Hepatic stellate cell (primary cell): ENCODE data around the gene FSCN2.

ENCODE experiments used
- DNase-seq: peaks from one replicate; pipeline ENCODE4 v3.0.0; 2011; ENCODE audit warnings: low spot score

The FSCN2 gene

GRCh38 chr17:81556175-81556691 lies 28.1 kb downstream of the FSCN2 start:
- peak; percentile 79 for DNase-seq

- DNase-seq, result no peak
These were observed 28.7 kb downstream of the FSCN2 start for GRCh38 chr17:81556863-81557262.

DNA sequence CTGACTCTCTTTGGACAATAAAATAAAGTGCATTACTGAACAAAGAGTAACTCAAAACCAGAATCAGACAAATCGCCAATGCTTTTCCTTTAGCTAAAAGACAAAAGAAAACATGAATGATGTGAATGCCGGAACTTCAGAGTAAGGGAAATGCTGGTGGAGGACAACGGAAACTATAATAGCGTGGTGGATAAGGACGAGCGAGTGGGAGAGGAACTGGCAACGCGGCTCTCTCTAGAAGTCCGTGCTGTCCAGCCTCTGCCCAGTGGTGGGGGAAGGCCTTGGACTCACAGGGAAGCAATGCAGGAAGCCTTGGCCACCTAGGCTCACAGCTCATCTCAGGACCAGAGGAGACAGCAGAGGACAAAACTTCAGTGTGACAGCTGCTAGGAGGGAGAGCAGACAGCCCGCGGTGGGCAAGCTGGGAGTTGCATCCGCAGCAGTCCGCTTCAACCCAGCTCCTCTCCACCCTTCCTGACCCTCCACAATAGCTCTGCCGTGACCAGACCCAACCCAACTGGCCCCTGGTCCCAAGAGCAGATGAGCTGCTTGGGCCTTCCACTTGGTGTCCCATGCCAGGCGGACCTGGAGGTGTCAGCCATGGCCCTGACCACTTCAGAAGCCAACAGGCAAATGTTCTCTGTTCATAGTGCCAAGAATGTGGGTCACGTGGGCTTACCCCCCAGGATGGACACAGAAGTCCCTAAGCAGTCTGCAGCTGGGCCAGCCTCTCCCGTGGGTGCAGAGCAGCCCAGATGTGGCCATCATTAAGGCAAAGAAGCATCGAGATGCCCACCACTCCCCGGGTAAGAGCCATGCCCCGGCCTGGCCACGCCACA lies 29.3 kb downstream of the FSCN2 start:
- no peak for DNase-seq

DNA sequence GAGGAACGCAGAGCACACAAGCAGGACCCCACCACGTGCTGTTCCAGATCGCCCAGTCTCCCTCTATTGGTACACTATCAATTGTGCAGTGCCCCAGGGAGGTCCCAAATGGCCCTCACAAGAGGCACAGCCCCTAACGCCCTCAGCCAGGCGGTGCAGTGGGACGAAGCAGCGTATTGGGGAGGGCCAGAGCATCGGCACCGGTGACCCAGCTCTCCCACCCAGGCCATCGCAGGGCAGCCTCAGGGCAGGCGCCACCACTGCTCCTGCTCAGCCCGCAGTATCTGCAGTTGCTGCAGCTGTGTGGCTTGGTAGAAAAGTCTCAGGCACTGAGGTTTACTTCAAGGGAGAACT lies 29.9 kb downstream of the FSCN2 start:
- no peak for DNase-seq

GRCh38 chr17:81558941-81559806 lies 31.0 kb downstream of the FSCN2 start:
- no peak for DNase-seq

DNA sequence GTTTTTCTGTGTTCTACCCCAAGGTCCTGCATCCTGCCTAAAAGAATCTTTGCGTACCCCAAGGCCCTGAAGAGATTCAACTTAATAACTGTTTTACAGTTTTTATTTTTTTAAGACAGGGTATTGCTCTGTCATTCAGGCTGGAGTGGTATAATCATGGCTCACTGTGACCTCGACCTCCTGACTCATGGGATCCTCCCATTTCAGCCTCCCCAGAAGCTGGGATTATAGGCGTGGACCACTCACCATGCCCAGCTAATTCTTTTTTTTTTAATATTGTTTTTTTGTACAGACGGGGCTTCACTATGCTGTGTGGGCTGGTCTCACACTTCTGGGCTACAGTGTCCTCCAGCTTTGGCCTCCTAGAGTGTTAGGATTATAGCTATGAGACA lies 33.3 kb downstream of the FSCN2 start:
- no peak for DNase-seq

- DNase-seq, result no peak
These were observed 35.8 kb downstream of the FSCN2 start for GRCh38 chr17:81563861-81564586.

DNA sequence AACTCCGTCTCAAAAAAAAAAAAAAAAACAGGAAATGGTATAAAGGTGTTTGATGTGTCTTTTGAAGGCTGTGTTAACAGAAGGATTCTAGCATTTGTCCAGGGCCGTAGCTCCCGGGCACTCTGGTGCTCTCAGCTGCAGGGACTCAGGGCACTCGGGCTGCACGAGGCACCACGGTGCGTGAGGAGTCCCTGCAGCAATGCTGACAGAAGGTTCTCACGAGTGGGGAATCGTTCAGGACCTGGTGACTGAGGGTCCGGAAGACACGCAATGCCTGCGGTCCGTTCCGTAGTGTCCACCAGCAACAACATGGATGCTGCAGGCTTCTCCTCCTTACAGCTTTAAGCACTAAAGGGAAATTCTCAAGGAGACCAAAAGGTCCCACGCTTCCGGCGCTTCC lies 36.6 kb downstream of the FSCN2 start:
- no peak for DNase-seq

DNA sequence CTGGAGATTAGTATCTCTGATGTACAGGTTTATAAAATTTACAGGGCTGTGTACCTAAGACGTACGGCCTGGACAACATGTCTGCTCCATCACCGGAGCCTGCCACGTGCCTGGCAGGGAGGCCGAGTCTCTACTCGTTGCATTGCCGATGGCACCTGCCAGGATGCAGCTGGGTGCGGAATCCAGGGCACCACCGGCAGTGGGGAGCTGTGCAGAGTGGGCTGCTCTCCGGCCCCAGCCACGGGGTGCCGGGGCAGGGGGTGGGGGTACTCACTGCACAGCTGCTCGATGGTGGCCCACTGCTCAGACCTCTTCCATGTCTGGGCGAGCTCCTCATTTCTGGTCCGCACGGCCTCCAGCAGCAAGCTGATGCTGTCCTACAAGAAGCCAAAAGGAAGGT lies 37.1 kb downstream of the FSCN2 start:
- DNase-seq, result no peak

DNA sequence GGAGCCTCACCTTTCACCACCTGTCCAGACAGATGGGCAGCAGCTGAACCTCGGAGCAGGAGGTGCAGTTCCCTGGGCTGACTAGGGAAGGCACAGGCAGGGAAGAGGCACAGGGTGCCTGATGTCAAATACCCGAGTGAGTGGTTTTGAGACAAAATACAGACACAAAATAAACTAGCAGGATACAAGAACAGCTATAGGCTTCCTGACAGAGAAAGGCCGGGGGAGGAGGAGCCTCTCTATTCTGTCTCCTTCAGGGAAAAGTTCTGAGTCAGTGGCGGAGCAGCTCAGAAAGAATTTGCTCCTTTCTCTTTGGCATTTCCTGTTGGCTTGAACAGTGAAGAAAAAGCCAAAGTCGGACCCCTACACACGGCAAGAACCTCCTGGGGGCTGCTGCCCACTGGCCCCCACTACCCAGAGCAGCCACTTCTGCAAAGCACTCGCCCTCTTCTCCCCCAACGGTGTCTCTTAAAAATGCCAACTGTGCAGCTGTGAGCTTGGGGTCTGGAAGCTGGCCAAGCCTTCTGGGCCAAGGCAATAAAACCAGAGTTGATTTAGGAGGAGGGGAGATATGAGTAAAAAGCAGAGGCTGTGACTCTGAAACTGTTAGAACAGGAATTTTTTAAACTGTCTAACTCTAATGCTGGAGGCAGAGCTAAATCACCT lies 38.4 kb downstream of the FSCN2 start:
- DNase-seq, result peak; percentile 92

DNA sequence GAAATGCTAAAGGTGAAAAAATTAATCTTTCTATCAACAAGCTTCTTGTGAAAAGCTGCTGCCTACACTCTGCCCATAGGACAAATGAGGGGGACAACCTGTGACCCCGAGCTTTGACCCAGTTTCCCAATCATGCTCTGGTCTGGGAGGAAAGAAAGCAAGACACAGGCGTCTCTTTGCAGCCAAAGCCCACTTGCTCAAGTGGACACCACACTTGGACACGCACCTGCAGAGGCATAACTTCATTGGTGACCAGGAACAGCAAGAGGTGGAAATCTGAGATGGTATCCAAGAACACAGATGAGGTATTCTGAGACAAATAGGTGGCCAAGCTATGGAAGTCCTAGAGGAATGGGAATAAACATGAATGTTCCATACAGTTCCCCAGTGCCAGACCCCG lies 39.0 kb downstream of the FSCN2 start:
- DNase-seq, result no peak

- DNase-seq, result no peak
These were observed 40.2 kb downstream of the FSCN2 start for GRCh38 chr17:81568416-81568815.

- no peak for DNase-seq
These were observed 41.9 kb downstream of the FSCN2 start for GRCh38 chr17:81569986-81570514.

- DNase-seq, result no peak
These were observed 42.8 kb downstream of the FSCN2 start for GRCh38 chr17:81570964-81571363.

DNA sequence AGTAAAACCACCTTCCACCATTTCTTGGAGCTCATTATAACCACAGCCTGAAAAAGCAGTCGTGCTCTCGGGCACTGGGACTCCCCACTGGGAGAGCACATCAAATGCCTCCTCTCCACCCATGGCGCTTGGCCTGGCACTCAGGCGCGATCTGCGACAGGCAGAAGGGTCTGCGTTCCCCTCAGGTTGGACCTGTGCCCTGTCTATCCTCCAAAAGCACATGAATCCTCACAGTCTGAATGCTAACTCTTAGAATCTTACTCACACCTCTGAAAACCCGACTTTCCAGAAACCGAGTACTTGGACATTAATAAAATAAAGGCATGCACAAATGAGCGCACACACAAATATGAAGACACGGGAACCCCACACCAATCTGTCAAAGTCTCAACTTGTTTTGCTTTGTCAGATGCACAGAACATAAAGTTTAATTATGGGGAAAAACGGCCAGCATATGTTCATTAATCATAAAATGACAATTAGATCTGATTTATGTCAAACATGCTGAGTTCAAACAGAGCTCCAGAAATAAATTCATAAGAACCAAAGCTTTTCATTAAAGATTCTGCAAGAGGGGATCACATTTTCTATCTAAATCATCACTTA lies 44.5 kb downstream of the FSCN2 start:
- DNase-seq, result no peak

DNA sequence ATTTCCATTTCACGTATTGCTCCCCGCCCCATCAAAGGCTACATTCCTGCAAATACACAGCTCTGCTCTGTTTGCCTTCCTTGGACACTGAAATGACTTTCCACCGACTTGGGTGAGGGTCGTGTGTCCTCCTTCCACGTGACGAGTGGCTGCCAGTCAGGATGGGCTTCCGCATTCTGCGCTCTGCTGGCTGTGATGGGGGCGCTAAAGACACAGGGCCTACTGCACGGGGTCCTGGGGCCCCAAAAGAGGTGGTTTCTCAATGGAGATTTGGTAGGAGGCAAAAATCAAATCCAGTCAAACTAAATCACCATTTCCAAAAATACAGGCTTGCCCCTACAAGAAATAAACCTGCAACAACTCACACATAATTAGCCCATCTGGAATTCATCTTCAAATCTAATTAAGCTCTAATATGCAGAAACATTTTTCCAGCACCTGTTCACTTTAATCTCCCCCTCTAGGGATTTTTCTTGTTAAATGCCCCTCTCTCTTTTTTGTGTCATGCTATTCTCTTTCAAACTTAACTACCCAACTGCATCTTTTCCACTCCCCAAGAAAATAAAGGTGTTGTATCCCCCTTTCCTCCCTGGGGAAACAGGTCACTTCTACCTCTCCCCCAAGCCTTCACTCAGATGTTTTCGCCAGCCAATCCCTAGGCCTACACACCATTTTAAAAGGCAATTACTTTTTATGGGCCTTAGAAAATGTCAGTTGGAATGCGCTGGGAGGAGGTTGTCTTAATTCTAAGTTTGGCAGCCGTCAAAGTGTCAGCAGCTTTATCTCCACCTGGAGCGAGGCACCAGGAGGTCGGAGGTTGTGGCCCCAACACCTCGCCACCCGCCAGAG lies 45.8 kb downstream of the FSCN2 start:
- DNase-seq, result no peak

GRCh38 chr17:81574643-81574956 lies 46.4 kb downstream of the FSCN2 start:
- DNase-seq, result no peak

DNA sequence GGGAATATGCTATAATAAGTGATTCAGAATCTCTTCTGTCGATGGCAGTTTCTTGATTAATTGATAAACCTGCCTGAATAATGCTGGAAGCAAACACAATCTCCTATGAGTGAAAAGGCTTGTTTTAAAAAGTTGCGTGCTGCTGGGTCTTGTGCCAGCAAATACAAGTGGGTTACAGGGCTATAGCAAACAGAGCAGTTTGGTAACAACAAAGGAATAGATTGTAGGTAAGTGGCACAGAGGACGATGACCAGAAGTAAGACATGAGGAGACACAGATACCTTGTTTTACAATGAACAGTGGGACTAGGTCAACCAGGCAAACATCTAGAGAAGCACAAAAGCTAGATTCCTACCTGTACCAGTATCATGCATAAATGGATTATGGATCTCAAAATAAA lies 47.7 kb downstream of the FSCN2 start:
- no peak for DNase-seq

DNA sequence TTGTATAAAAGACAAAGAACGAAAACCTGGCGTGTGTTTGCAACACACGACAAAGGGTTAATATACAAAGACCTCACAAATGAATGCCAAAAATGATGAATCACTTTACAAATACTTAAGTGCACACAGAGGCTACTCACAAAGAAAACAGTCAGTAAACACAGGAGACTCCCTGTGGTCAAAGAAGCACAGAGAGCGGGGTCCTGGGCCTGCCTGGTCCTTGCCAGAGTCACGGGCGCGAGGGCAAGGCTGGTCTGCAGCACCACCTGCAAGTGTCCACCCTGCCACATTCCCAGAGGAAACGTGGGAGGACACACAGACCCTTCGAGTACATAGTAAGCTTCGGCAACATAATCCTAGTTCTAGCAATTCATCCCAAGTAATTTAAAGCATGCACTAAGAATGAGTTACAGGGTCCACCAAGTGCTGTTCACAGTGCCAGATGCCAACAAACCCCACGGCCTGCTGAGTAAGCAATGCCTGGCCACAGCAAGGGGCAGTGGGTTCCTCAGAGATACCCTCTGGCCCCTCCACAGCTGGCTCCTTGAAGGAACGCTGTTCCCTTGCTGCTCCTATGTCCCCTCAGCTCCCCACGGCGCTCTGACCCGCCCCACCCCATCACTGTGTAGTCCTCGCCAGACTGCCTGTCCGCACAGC lies 48.6 kb downstream of the FSCN2 start:
- peak; percentile 95 for DNase-seq
